Esophagus squamous epithelium (tissue), 5 donors: ENCODE data around the gene CRYBA4. TPM values are rescaled to one million over a fixed set of nuclear protein-coding genes. Genes with fewer than 3 reads are reported as not detected.
A peak's percentile ranks its signal among the peaks of the same experiment; 100 is the strongest.

Source experiments
- DNase-seq: peaks from one replicate; lab custom pipeline; 2025; lab: John Stamatoyannopoulos, UW
- H3K27ac ChIP-seq, 4 donors: fragments of 200-600 bp; sonication (generic); one replicate each; pipeline ENCODE4 v1.5.1; 2016 to 2019; ENCODE audit warnings: mild to moderate bottlenecking in 1 of 4
- H3K27me3 ChIP-seq, 4 donors: fragments of 200-600 bp; sonication (generic); 1 replicate in 3 of 4; 2 replicates in 1 of 4; pipeline versions ENCODE4 v1.5.1 to v1.6.0; 2017 to 2021; ENCODE audit warnings: antibody characterized with exemption in 1 of 4
- H3K36me3 ChIP-seq, 3 donors: fragments of 200-600 bp; sonication (generic); one replicate each; pipeline ENCODE4 v1.5.1; 2016 to 2019
- H3K4me1 ChIP-seq, 3 donors: fragments of 200-600 bp; sonication (generic); one replicate each; pipeline ENCODE4 v1.5.1; 2017 to 2019
- H3K4me3 ChIP-seq, 4 donors: fragments of 200-600 bp; sonication (generic); 1 replicate in 3 of 4; 2 replicates in 1 of 4; pipeline ENCODE4 v1.5.1; 2016 to 2019; ENCODE audit warnings: mild to moderate bottlenecking in 2 of 4, moderate library complexity in 1 of 4
- H3K9me3 ChIP-seq, 3 donors: fragments of 200-600 bp; sonication (generic); one replicate each; pipeline ENCODE4 v1.5.1; 2016 to 2019
- CTCF ChIP-seq, 6 experiments: fragments of 450-650 bp in 4 of 6; fragments of 200-600 bp in 2 of 6; sonication (generic) in 2 of 6; IDR thresholded peaks; one replicate each; pipeline ENCODE4 v1.5.1; 2016 to 2019; ENCODE audit warnings: antibody characterized with exemption in 6 of 6, mild to moderate bottlenecking in 4 of 6, moderate library complexity in 4 of 6
- POLR2A ChIP-seq, 4 donors: fragments of 450-650 bp; IDR thresholded peaks; one replicate each; pipeline ENCODE4 v1.6.1; 2017; ENCODE audit warnings: antibody characterized with exemption in 4 of 4, mild to moderate bottlenecking in 4 of 4, moderate library complexity in 3 of 4
- WGBS, 2 donors: methylation state at CpG; one replicate each; pipeline ENCODE4 v1.1.5; 2018; 5-methylcytosine and 5-hydroxymethylcytosine counted together
- intact Hi-C: fragments of 100-400 bp; cut with DNase I; formaldehyde crosslinking; loops from one replicate; pipeline ENCODE4 v1.15.0; 2022
- total RNA-seq, 4 donors: library from RNA; depleted of rRNA; stranded (reverse); fragments of >200 nt; gene quantifications; one replicate each; pipeline ENCODE4 v1.1.0, GENCODE V29; 2016
- donor health status: DM: yes; HTN: yes; CAD: no.

CRYBA4 gene
- total RNA-seq, 4 donors from 2014 or later, result not detected

- no peak overlapping the region for H3K4me3 ChIP-seq
- TF ChIP-seq POLR2A (IDR thresholded peaks at IDR 0.05) (no peak), CTCF (IDR thresholded peaks at IDR 0.05) (peak in 3 of 6 experiments; percentile 5 to 12 (median 10))
- H3K36me3 ChIP-seq, result no peaks in the 10 kb centered on the region
- intact Hi-C loops, result no loop called here
- H3K27me3 ChIP-seq, result peaks cover 0 to 85% (median 0%) of the 10 kb centered on the region in 4 donors
- H3K9me3 ChIP-seq, result no peaks in the 10 kb centered on the region
- DNase-seq, result no peak
- 45 to 50% methylated on average over 5 to 6 of the region's 8 CpGs for WGBS, 2 donors
- H3K4me1 ChIP-seq, result peaks cover 9 to 31% (median 11%) of the 10 kb centered on the region in 3 donors
- H3K27ac ChIP-seq, result peak overlapping the region in 3 of 4 donors; percentile 13 to 32 (median 26)
These were observed 21.0 kb downstream of the CRYBA4 start for GRCh38 chr22:26642465-26643417.

GRCh38 chr22:26643418-26644100, 21.8 kb downstream of the CRYBA4 start:
- no peaks in the 10 kb centered on the region for H3K36me3 ChIP-seq
- H3K27ac ChIP-seq, result peak overlapping the region in 2 of 4 donors; percentile 13 to 26
- intact Hi-C loops, result no loop called here
- H3K4me1 ChIP-seq, result peaks cover 11 to 31% (median 11%) of the 10 kb centered on the region in 3 donors
- TF ChIP-seq POLR2A (IDR thresholded peaks at IDR 0.05), result no peak
- TF ChIP-seq CTCF (IDR thresholded peaks at IDR 0.05), result no peak
- H3K27me3 ChIP-seq, result peaks cover 0 to 91% (median 0%) of the 10 kb centered on the region in 4 donors
- H3K9me3 ChIP-seq, result no peaks in the 10 kb centered on the region
- no peak for DNase-seq
- H3K4me3 ChIP-seq, result no peak overlapping the region
- WGBS, 2 donors, result 85 to 88% methylated on average over 15 of the region's 15 CpGs

- TF ChIP-seq POLR2A (IDR thresholded peaks at IDR 0.05), result no peak
- no peak for TF ChIP-seq CTCF (IDR thresholded peaks at IDR 0.05)
- Histone ChIP-seq H3K9me3 (no peaks in the 10 kb centered on the region), H3K4me3 (no peak overlapping the region), H3K4me1 (peaks cover 11 to 31% (median 11%) of the 10 kb centered on the region in 3 donors), H3K27me3 (peaks cover 0 to 91% (median 0%) of the 10 kb centered on the region in 4 donors), H3K36me3 (no peaks in the 10 kb centered on the region), H3K27ac (no peak overlapping the region)
- intact Hi-C loops, result no loop called here
- 45 to 49% methylated on average over 5 of the region's 5 CpGs for WGBS, 2 donors
- DNase-seq, result no peak
These were observed 24.4 kb downstream of the CRYBA4 start for GRCh38 chr22:26646158-26646557.

GRCh38 chr22:26648011-26648497, 26.3 kb downstream of the CRYBA4 start:
- WGBS, 2 donors, result 15 to 30% methylated on average over 15 to 17 of the region's 17 CpGs
- H3K9me3 ChIP-seq, result no peaks in the 10 kb centered on the region
- no peak for TF ChIP-seq POLR2A (IDR thresholded peaks at IDR 0.05)
- no peak for TF ChIP-seq CTCF (IDR thresholded peaks at IDR 0.05)
- no peak overlapping the region for H3K27ac ChIP-seq
- no peak overlapping the region for H3K4me3 ChIP-seq
- peaks cover 11 to 22% (median 11%) of the 10 kb centered on the region in 3 donors for H3K4me1 ChIP-seq
- intact Hi-C loops, result no loop called here
- no peaks in the 10 kb centered on the region for H3K36me3 ChIP-seq
- H3K27me3 ChIP-seq, result peaks cover 0 to 92% (median 0%) of the 10 kb centered on the region in 4 donors
- no peak for DNase-seq
